Measurements from ENCODE around the gene RPP25. TPM values are rescaled to one million over a fixed set of nuclear protein-coding genes. Genes with fewer than 3 reads are reported as not detected.

The RPP25 gene
- polyA plus RNA-seq, 3 donors = 1.7 to 6.7 (median 6.5) TPM

DNA sequence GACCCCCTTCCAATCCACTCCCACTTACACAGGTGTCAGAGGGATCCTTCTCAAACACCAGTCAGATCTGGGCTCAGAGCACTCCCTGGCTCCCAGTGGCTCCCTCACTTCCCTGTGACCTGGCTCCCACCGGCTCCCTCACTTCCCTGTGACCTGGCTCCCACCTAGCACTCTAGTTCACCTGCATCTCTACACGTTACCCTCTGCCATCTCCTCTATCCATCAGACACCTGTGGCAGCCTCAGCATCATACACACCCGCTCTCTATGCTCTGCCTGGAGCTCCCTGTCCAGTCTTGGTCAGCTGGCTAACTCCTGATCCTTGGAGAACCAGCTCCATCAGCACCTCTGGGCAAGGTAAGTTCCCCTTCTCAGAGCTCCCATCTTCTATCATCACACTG lies 5.6 kb downstream of the RPP25 start:
- peaks cover 0 to 6% of the 10 kb centered on the region in 2 donors for H3K27me3 ChIP-seq (ENCODE audit: control insufficient read depth in 2 of 2, insufficient read depth in 2 of 2, low read length in 2 of 2)
- DNase-seq = no peak
- TF ChIP-seq, protein P1, sequence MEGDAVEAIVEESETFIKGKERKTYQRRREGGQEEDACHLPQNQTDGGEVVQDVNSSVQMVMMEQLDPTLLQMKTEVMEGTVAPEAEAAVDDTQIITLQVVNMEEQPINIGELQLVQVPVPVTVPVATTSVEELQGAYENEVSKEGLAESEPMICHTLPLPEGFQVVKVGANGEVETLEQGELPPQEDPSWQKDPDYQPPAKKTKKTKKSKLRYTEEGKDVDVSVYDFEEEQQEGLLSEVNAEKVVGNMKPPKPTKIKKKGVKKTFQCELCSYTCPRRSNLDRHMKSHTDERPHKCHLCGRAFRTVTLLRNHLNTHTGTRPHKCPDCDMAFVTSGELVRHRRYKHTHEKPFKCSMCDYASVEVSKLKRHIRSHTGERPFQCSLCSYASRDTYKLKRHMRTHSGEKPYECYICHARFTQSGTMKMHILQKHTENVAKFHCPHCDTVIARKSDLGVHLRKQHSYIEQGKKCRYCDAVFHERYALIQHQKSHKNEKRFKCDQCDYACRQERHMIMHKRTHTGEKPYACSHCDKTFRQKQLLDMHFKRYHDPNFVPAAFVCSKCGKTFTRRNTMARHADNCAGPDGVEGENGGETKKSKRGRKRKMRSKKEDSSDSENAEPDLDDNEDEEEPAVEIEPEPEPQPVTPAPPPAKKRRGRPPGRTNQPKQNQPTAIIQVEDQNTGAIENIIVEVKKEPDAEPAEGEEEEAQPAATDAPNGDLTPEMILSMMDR (IDR thresholded peaks at IDR 0.05) = no peak
- Mint-ChIP-seq H3K36me3 (no peaks in the 10 kb centered on the region), H3K27ac (peak overlapping the region in 1 of 7 donors; percentile 64), H3K4me1 (peaks cover 19% of the 10 kb centered on the region), H3K4me3 (no peak overlapping the region), H3K27me3 (ENCODE audit: low read depth in 3 of 3) (peaks cover 6 to 17% (median 13%) of the 10 kb centered on the region in 3 donors), H3K9me3 (peaks cover 0 to 2% (median 0%) of the 10 kb centered on the region in 7 donors)
- H3K27ac ChIP-seq (ENCODE audit: low read depth in 1 of 2, low read length in 2 of 2) = no peak overlapping the region
- no peaks in the 10 kb centered on the region for H3K36me3 ChIP-seq (replicated peaks in 1 of 2; ENCODE audit: control insufficient read depth in 1 of 2, insufficient read depth in 2 of 2, low read length in 2 of 2)
- 81% methylated on average over 3 of the region's 3 CpGs for WGBS (ENCODE audit: insufficient coverage)
- no peak overlapping the region for H3K4me2 ChIP-seq (replicated peaks; ENCODE audit: extremely low read depth, low read length, poor library complexity, severe bottlenecking)
- intact Hi-C loops (cut with micrococcal nuclease) = no loop called here
- H4K20me1 ChIP-seq (ENCODE audit: insufficient read depth, low read length) = peaks cover 17% of the 10 kb centered on the region
- H3K9me3 ChIP-seq (replicated peaks in 1 of 2; ENCODE audit: control insufficient read depth in 1 of 2, insufficient read depth in 1 of 2, low read length in 2 of 2) = no peaks in the 10 kb centered on the region
- H3K4me3 ChIP-seq (replicated peaks in 1 of 3; ENCODE audit: low read depth in 2 of 3, low read length in 3 of 3) = no peak overlapping the region
- H3K79me2 ChIP-seq (ENCODE audit: insufficient read depth, low read length) = peaks cover 4% of the 10 kb centered on the region
- peaks cover 13 to 17% of the 10 kb centered on the region in 2 donors for H3K4me1 ChIP-seq (ENCODE audit: control insufficient read depth in 1 of 2, insufficient read depth in 2 of 2, low read length in 2 of 2)
- H2AFZ ChIP-seq (ENCODE audit: insufficient read depth, low read depth, low read length, poor library complexity, severe bottlenecking) = no peak overlapping the region
- H3K9ac ChIP-seq (ENCODE audit: insufficient read depth, low read length, poor library complexity, severe bottlenecking) = no peak overlapping the region

DNA sequence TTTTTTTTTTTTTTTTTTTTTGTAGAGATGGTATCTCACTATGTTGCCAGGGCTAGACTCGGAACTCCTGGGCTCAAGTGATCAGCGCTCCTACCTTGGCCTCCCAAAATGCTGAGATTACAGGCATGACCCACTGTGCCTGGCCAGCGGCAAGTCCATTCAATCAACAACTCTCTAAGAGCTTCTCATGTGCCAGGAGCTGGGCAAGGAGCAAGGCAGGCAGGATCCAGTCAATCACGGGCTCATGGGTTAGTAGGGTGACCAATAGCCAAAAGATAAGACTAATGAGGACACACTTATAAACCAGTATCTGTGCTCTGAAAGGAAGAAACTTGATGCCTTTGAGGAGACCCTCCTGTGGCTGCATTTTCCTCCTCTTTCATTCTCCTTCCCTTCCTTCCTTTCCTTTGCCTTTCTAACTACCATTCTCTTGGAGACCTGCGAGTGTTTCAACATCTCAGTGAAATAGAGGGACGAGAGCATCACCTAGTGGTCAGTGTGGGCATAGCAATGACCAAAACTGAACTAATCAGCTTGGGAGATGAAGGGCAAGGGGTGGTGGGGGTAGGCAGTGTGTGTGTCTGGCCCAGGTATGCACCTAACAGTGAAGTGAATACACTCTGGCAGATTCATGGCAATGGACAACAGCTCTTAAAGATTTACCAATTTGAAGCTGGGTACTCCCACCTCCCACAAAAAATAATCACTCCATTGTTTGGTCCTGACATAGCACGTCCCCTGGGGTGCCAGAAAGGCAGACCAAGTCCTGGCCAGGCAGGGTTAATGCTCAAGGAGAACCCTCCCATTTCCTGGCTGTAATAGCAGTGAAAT lies 6.3 kb downstream of the RPP25 start:
- no peaks in the 10 kb centered on the region for H3K27me3 ChIP-seq (ENCODE audit: control insufficient read depth in 2 of 2, insufficient read depth in 2 of 2, low read length in 2 of 2)
- no peaks in the 10 kb centered on the region for H3K36me3 ChIP-seq (replicated peaks in 1 of 2; ENCODE audit: control insufficient read depth in 1 of 2, insufficient read depth in 2 of 2, low read length in 2 of 2)
- Mint-ChIP-seq H3K9me3 (peaks cover 0 to 2% (median 0%) of the 10 kb centered on the region in 7 donors), H3K4me1 (peaks cover 12% of the 10 kb centered on the region), H3K36me3 (no peaks in the 10 kb centered on the region), H3K27ac (no peak overlapping the region), H3K27me3 (ENCODE audit: low read depth in 3 of 3) (peaks cover 6 to 10% (median 7%) of the 10 kb centered on the region in 3 donors), H3K4me3 (no peak overlapping the region)
- TF ChIP-seq, protein P1 (IDR thresholded peaks at IDR 0.05) = peak; percentile 98
- H3K9me3 ChIP-seq (replicated peaks in 1 of 2; ENCODE audit: control insufficient read depth in 1 of 2, insufficient read depth in 1 of 2, low read length in 2 of 2) = no peaks in the 10 kb centered on the region
- peaks cover 4% of the 10 kb centered on the region for H3K79me2 ChIP-seq (ENCODE audit: insufficient read depth, low read length)
- intact Hi-C loops (cut with micrococcal nuclease) = no loop called here
- no peak overlapping the region for H3K4me2 ChIP-seq (replicated peaks; ENCODE audit: extremely low read depth, low read length, poor library complexity, severe bottlenecking)
- H2AFZ ChIP-seq (ENCODE audit: insufficient read depth, low read depth, low read length, poor library complexity, severe bottlenecking) = no peak overlapping the region
- H3K27ac ChIP-seq (ENCODE audit: low read depth in 1 of 2, low read length in 2 of 2) = no peak overlapping the region
- H3K4me3 ChIP-seq (replicated peaks in 1 of 3; ENCODE audit: low read depth in 2 of 3, low read length in 3 of 3) = no peak overlapping the region
- peak; percentile 58 to 79 (median 70) for DNase-seq
- no peak overlapping the region for H3K9ac ChIP-seq (ENCODE audit: insufficient read depth, low read length, poor library complexity, severe bottlenecking)
- 50% methylated on average over 2 of the region's 7 CpGs for WGBS (ENCODE audit: insufficient coverage)
- peaks cover 6 to 10% of the 10 kb centered on the region in 2 donors for H3K4me1 ChIP-seq (ENCODE audit: control insufficient read depth in 1 of 2, insufficient read depth in 2 of 2, low read length in 2 of 2)
- H4K20me1 ChIP-seq (ENCODE audit: insufficient read depth, low read length) = peaks cover 10% of the 10 kb centered on the region

Measured in CD14-positive monocyte (primary cell).